HuH-7.5 (cell line): ENCODE results near the gene CACNA2D3.

Source experiments
- DNase-seq: peaks from one replicate; pipeline ENCODE4 v3.0.0; 2011; ENCODE audit warnings: low spot score

The CACNA2D3 gene

GRCh38 chr3:54681706-54682105 lies 559.4 kb downstream of the CACNA2D3 start:
- no peak for DNase-seq

GRCh38 chr3:54685213-54685612 lies 562.9 kb downstream of the CACNA2D3 start:
- no peak for DNase-seq

GRCh38 chr3:54691289-54691771 lies 569.0 kb downstream of the CACNA2D3 start:
- DNase-seq = no peak

GRCh38 chr3:54696313-54696712 lies 574.0 kb downstream of the CACNA2D3 start:
- DNase-seq = no peak

GRCh38 chr3:54698054-54698453 lies 575.7 kb downstream of the CACNA2D3 start:
- DNase-seq = no peak

GRCh38 chr3:54703923-54704322 lies 581.6 kb downstream of the CACNA2D3 start:
- DNase-seq = no peak

- DNase-seq = no peak
Observed at GRCh38 chr3:54705730-54706129, 583.4 kb downstream of the CACNA2D3 start.

GRCh38 chr3:54706738-54707137 lies 584.4 kb downstream of the CACNA2D3 start:
- no peak for DNase-seq

GRCh38 chr3:54709785-54710184 lies 587.4 kb downstream of the CACNA2D3 start:
- DNase-seq = no peak

GRCh38 chr3:54710954-54711353 lies 588.6 kb downstream of the CACNA2D3 start:
- DNase-seq = no peak

- DNase-seq = no peak
Observed at GRCh38 chr3:54712539-54712938, 590.2 kb downstream of the CACNA2D3 start.

- no peak for DNase-seq
Observed at GRCh38 chr3:54713031-54713430, 590.7 kb downstream of the CACNA2D3 start.

- no peak for DNase-seq
Observed at GRCh38 chr3:54713455-54713854, 591.1 kb downstream of the CACNA2D3 start.

GRCh38 chr3:54714035-54714434 lies 591.7 kb downstream of the CACNA2D3 start:
- no peak for DNase-seq

- no peak for DNase-seq
Observed at GRCh38 chr3:54717506-54717905, 595.2 kb downstream of the CACNA2D3 start.

- no peak for DNase-seq
Observed at GRCh38 chr3:54719914-54720313, 597.6 kb downstream of the CACNA2D3 start.

GRCh38 chr3:54720604-54721003 lies 598.3 kb downstream of the CACNA2D3 start:
- DNase-seq = no peak

- no peak for DNase-seq
Observed at GRCh38 chr3:54731732-54732445, 609.5 kb downstream of the CACNA2D3 start.

GRCh38 chr3:54733106-54734006 lies 611.0 kb downstream of the CACNA2D3 start:
- DNase-seq = no peak

- no peak for DNase-seq
Observed at GRCh38 chr3:54736459-54736858, 614.1 kb downstream of the CACNA2D3 start.

GRCh38 chr3:54743755-54744154 lies 621.4 kb downstream of the CACNA2D3 start:
- no peak for DNase-seq

GRCh38 chr3:54744291-54744690 lies 621.9 kb downstream of the CACNA2D3 start:
- no peak for DNase-seq

- DNase-seq = no peak
Observed at GRCh38 chr3:54745843-54746242, 623.5 kb downstream of the CACNA2D3 start.
